HG02852 (cell line): ENCODE measurements around the gene PROCA1.

ENCODE experiments used
- ATAC-seq: cut with Tn5 transposase; IDR thresholded peaks from one replicate; pipeline ENCODE4 v1.9.1; 2021; ENCODE audit warnings: mild to moderate bottlenecking, moderate library complexity; ENCODE audit not compliant: unreplicated experiment

The PROCA1 gene

DNA sequence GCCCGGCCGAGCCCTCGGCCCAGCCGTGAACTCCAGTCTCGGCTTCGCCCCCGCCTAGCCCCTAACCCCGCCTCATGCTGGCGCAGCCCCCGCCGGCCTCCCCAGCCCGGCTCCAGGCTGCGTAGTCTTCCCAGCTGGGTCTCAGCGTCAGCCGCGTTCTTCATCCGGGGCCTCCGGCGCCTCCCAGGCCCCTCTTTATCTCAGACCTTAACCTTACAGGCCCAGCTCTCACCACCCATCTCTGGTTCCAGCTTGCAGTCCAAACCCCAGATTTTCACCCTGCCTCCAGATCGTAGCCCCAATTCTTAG, at the start of gene PROCA1:
Gene PROCA1 (minus strand): TSS at position 166 of the 309 bp plus-strand sequence. CDS start 228 bp downstream, outside the sequence.
- ATAC-seq, result peak; percentile 28

DNA sequence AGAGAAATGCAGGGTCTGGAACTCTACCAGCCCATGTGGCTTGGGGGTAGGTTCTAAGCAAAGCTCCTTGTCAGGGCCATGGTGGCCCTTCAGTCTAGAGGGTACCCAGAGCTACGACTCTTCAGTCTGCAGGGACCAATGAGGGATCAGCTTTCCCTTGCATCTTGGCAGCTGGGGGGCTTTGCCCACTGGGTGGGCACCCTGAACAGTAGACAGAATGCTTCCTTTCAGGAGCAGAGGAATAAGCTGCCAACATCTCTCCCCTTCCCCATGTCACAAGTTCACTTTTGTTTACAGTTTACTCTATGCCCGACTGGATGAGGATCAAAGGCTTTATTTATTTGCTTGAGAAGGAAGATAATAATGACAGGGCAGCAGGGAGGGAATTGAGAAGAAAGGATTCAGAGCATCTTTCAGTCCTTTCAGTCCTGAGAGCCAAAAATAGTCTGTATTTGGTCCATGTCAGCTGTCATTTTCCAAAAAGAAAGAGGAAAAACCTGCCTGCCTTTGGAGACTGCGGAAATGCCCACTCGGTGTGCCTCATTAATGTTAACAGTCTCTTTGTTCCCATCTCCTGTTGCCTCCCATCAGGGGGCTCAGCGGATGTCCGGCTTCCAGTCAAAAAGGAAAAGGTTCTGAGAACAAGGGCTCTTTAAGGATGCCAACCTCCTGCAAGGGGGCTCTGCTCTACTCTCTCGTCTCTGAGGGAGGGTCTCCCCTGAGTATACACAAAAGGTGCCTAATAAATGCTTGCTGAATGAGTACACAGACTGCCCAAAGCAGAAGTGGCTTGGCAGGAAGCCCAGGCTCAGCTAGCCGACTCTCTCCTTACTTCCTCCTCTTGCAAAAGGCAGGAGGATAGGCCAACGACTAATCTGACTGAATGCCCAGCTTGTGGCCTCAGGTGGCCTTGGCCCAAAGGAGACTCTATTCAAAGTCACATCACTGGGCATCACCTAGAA, 49.2 kb upstream of the PROCA1 start:
- ATAC-seq, result no peak

- no peak for ATAC-seq
These were observed 47.7 kb upstream of the PROCA1 start for GRCh38 chr17:28759256-28759865.

DNA sequence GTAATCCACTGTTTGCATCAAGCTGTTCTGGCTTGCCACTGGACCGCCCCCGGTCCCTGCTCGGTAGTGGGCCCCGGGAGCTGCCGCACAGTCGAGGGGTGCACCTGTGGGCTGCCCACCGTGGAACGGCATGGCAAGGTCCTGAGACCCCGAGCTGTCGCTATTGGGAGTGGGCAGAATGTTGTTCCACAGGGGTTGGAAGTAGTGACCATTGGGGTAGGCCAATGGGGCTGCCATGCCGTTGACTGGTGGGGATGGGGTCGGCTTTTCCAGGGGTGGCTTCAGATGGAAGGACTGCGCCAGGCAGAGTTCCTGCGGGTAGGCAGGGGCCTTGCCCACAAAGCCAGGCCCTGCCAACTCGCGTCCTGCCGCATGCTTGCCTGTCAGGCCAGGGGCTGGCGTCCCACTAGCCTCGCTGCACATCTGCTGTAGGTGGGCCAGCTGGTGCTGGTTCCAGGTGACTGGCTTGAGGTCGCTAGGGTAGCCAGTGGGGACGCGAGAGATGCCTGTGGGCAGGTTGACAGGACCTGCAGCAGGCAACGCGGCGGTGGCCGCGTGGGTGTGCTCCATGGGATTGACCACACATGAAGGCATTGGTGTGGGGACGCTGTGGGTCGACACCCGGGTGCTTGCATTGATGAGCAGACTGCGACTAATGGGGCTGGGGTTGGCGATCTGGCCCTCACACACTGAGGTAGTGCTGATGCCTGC, 46.9 kb upstream of the PROCA1 start:
- no peak for ATAC-seq

DNA sequence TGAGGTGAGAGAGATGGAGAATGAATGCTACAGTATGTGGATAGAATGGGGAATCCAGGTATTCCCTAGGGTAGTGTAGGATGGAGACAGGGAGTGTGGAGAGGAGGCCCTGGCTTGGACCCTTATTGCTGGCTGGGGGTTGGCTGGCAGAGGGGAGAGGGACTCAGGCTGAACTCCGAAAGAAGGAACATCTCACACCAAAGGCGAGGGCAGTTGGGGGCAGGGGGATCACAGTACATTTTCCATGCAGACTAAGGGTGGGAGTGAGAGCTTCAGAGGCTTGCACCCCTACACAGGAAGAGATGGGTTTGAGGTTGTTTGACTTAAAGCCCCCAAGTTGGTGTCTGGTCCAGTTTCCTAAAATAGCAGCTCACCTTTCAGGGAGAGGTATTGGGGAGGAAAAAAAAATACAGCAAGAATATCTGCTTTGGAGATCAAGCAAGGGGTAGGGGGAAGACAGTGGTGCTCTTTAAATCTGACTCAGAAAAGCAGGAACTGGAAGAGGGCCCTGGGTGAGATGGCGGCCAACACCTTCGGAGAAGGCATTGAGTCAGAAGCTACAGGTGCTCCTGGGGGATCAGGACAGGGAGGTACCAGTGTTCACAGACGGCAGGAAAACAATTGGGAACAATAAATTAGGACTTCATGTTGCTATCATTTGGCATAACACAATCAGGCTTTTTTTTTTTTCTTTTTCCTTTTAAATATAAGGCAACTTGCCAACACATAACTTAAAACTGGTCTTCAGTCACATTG, 44.5 kb upstream of the PROCA1 start:
- ATAC-seq, result no peak

- no peak for ATAC-seq
These were observed 43.8 kb upstream of the PROCA1 start for GRCh38 chr17:28755486-28755885.

DNA sequence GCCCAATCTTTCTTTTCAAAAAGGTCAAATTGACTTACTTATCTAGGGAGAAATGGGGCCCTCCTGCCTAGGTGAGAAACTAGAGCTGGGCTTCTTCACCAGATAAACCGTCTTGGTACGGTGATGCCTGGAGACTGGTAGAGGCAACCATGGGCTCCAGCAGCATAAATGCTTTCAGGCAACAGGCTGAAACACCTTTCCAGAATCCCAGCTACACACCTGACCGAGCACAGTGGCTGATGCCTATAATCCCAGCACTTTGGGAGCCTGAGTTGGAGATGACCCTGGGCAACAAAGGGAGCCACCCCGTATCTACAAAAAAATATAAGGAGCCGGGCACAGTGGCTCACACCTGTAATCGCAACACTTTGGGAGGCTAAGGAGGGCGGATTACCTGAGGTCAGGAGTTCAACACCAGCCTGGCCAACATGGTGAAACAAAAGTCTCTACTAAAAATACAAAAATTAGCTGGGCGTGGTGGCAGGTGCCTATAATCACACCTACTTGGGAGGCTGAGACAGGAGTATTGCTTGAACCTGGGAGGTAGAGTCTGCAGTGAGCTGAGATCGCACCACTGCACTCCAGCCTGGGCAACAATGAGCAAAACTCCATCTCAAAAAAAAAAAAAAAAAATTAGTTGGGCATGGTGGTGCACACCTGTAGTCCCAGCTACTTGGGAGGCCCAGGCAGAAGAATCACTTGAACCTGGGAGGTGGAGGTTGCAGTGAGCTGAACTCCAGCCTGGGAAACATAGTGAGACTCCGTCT, 40.1 kb upstream of the PROCA1 start:
- no peak for ATAC-seq

- peak; percentile 63 for ATAC-seq
These were observed 38.7 kb upstream of the PROCA1 start for GRCh38 chr17:28750178-28751047.

DNA sequence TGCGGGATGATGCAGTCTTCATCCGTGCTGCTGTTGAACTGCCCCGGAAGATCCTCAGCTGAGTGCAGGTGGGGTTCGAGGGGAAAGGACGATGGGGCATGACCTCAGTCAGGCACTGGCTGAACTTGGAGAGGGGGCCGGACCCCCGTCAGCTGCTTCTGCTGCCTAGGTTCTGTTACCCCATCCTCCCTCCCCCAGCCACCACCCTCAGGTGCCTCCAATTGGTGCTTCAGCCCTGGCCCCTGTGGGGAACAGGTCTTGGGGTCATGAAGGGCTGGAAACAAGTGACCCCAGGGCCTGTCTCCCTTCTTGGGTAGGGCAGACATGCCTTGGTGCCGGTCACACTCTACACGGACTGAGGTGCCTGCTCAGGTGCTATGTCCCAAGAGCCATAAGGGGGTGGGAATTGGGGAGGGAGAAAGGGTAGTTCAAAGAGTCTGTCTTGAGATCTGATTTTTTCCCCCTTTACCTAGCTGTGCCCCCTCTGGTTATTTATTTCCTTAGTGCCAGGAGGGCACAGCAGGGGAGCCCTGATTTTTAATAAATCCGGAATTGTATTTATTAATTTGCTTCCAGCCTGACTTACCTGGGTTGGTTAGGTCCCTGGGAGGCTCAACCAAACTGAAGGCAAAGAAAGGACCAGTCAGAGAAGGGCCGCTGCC, 38.0 kb upstream of the PROCA1 start:
- ATAC-seq, result no peak

GRCh38 chr17:28748852-28749515, 37.3 kb upstream of the PROCA1 start:
- no peak for ATAC-seq

DNA sequence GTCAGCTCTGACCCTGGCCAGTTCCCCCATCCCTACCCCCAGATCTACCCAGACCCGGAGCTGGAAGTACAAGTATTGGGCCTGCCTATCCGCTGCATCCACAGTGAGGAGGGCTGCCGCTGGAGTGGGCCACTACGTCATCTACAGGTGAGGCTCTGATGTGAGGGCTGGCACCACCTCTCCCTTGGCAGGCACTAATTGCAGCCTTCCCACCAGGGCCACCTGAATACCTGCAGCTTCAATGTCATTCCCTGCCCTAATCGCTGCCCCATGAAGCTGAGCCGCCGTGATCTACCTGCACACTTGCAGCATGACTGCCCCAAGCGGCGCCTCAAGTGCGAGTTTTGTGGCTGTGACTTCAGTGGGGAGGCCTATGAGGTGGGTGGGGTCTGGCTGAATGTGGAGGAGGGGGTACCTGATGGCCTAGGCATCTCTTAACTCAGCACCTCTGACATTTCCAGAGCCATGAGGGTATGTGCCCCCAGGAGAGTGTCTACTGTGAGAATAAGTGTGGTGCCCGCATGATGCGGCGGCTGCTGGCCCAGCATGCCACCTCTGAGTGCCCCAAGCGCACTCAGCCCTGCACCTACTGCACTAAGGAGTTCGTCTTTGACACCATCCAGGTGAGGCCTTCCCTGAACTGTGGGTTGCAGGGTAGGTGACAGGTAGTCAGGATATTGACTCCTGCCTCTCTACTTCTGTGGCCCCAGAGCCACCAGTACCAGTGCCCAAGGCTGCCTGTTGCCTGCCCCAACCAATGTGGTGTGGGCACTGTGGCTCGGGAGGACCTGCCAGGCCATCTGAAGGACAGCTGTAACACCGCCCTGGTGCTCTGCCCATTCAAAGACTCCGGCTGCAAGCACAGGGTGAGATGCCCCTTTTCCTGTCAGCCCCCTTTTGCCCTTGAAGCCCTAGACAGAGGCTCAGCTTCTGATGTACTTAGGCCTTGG, 36.4 kb upstream of the PROCA1 start:
- ATAC-seq, result no peak

- no peak for ATAC-seq
These were observed 35.5 kb upstream of the PROCA1 start for GRCh38 chr17:28747051-28747691.

DNA sequence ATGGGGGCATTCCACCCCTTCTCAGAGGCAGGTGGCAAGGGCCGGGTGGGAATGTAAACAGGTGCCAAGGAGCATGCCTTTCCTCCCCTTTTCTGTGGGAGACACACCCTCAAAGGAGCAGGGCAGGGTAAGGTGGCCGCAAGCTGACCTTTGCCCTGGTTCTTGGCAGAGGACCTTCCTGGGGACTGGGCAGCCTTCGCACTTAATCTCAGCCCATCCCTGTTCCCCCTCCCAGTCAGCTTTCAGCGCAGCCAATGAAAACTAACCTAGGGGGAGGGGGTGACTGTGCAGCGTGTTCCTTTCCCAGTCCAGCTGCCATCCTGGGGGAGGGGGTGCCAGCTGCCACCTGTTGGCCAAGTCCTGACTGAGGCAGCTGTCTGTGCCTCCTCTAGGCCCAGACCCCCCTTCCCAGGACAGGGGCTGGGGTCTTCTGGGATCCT, 34.9 kb upstream of the PROCA1 start:
- no peak for ATAC-seq

- no peak for ATAC-seq
These were observed 34.2 kb upstream of the PROCA1 start for GRCh38 chr17:28745786-28746411.

DNA sequence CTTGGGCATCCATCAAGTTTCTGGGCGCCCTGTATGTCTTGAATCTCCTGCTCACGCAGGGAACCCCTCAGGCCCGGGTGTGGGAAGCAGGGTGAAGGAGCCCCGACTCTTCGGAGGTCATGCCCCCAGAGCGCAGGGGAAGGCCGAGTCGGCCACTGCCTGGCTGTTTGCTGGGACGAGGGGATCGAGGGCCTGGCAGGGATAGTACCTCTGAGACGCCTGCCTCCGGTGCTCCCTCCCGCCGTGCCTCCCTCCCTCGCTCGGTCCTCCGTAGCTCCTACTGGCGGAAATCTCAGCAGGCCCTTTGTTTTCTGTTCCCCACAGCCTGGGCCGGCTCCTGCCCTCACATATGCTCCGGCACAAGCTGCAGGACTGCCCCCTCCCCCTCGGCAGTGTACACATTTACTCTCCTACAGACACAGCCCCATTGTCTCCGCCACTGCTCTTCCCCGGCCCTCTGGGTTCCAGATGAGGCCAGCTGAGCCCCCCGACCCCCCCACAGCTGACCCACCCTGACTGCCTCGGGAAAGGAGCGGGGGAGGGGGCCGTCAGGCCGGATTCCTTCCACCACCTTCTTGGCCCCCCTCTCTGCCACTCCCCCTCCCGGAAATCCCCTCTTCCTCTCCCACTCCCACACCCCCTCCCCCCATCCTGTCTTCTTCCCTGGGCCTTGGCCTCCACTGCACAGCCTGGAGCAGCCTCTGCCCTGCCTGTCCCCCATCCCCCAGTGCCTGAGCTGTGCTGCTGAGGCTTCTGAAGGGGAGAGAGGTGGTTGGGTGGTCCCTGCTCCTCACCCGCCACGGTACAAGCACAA, 33.5 kb upstream of the PROCA1 start:
- no peak for ATAC-seq
